Articular chondrocyte of knee joint (primary cell): ENCODE results near the gene RAB3IL1. TPM values are rescaled to one million over a fixed set of nuclear protein-coding genes. Genes with fewer than 3 reads are reported as not detected.

Source experiments
- small RNA-seq: library from RNA; depleted of rRNA; stranded (forward); fragments of <200 nt; gene quantifications from one replicate; pipeline ENCODE3, GENCODE V24; 2012
- total RNA-seq: library from RNA; depleted of rRNA; stranded (reverse); fragments of >200 nt; gene quantifications from 2 replicates; pipeline ENCODE4 v1.2.3, GENCODE V29; 2012

Gene RAB3IL1, protein sequence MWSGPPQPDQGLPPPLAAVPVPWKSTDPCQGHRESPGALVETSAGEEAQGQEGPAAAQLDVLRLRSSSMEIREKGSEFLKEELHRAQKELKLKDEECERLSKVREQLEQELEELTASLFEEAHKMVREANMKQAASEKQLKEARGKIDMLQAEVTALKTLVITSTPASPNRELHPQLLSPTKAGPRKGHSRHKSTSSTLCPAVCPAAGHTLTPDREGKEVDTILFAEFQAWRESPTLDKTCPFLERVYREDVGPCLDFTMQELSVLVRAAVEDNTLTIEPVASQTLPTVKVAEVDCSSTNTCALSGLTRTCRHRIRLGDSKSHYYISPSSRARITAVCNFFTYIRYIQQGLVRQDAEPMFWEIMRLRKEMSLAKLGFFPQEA
- total RNA-seq = 8.5 and 11.6 TPM in 2 replicates

DNA sequence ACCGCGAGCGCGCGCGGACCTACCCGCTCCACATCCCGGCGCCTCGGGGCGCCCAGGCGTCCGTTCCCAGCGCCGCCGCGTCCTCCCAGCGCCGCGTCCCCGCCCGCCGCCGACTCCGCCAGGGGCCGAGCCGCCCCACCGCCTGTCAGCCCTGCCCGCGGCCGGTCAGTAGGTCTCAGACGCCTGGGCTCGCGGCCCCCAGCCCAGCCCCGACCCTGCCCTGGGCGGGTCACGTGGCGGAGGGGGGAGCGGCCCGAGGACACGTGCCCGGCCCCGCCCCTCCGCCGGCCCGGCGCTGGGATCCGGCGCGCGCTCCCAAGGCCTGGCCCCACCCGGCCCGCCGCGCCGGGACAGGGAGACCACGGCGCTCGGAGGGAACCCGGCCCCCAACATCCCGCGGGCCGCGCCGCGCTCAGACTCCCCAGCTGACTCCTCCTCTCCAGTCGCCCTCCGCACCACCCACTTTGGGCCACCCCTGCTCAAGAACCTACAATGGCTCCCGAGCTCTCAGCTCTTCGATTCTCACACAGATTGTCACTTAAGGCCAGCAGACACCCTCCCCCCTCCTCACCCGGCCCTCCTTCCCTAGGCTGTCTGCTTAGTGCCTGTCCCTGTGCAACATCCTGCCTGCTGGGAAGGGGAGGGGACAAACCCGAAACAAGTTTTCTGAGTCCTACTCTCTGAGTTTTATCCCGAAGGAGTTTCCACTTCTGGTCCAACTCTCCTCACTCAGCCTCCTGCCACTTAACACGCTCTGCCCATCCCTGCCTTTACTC is at the start of gene RAB3IL1:
Gene RAB3IL1 (minus strand): TSS at position 233 of the 776 bp plus-strand sequence. CDS start 199 bp downstream, at position 34.

DNA sequence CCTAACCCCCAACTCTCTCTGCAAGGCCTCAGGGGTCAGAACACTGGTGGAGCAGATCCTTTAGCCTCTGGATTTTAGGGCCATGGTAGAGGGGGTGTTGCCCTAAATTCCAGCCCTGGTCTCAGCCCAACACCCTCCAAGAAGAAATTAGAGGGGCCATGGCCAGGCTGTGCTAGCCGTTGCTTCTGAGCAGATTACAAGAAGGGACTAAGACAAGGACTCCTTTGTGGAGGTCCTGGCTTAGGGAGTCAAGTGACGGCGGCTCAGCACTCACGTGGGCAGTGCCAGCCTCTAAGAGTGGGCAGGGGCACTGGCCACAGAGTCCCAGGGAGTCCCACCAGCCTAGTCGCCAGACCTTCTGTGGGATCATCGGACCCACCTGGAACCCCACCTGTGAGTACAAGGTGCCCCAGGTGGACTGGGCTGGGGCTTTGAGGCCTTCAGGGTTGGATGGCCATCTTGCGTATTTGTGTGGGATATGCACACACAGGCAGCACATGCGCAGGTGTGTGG is 32.7 kb upstream of the RAB3IL1 start, which contains the start of gene BEST1:
Gene BEST1 (plus strand): TSS at position 317 of the 513 bp plus-strand sequence. CDS start 1,456 bp downstream, outside the sequence.

DNA sequence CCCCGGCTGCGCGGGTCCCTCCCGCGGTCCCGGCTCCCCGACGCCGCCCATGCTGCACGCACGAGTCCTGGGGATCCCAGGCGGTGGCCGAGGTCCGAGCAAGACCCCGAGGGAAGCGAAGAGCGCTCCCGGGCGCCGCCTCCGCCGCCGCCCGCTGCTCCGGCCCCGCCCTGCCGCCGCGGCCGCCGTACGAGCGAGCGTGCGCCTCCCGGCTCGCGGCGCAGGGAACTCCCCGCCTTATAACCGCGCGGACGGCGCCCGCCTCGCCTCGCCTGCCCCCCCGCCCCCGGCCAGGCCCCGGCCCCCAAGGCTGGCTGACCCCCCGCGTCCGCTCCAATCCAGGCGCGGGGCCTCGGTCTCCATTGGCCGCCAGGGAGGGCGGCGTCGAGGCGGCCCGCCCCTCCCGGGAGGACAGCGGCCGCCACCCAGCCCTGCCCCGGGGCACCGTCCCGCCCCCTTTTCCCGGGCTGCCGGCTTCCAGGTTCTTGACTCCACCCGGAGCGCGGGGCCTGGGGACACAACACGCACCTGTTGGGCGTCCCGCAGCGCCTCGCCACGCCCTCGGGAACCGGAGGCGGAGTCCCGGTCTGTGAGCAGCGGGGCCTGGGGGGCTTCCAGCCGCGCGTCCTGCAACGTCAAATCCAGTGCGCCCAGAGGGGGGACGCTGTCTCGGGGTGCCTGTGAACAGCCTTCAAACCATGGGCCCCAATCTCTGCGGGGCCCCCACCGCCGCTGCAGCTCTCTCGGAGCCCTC is 25.9 kb downstream of the RAB3IL1 start, which contains the start of gene FADS3:
Gene FADS3 (minus strand): TSS at position 215 of the 754 bp plus-strand sequence. CDS start 164 bp downstream, at position 51.

Small RNAs within 50 kb of the gene (small RNA-seq; reads per million reads assigned to genes)
- not detected for gene MIR6746
- gene RNU6-1243P = not detected

Other genes with a start within 250 kb of the RAB3IL1 start
- gene DAGLA, start 237.2 kb downstream of the RAB3IL1 start, total RNA-seq = 2.4 and 2.5 TPM in 2 replicates
- gene MYRF, start 164.9 kb downstream of the RAB3IL1 start, total RNA-seq = under 0.01 and 0.22 TPM in 2 replicates
- 69.9 and 86.2 TPM in 2 replicates for gene TMEM258, start 125.0 kb downstream of the RAB3IL1 start, total RNA-seq
- gene FEN1, start 124.7 kb downstream of the RAB3IL1 start, total RNA-seq = 9.7 and 13.8 TPM in 2 replicates
- gene FADS1, start 100.6 kb downstream of the RAB3IL1 start, total RNA-seq = 51.5 and 91.2 TPM in 2 replicates
- 53.8 and 70.4 TPM in 2 replicates for gene FADS2, start 89.3 kb downstream of the RAB3IL1 start, total RNA-seq
- gene FADS3, start 26.0 kb downstream of the RAB3IL1 start, total RNA-seq = 60.9 and 75.8 TPM in 2 replicates
- 3.8 and 5.2 TPM in 2 replicates for gene BEST1, start 32.8 kb upstream of the RAB3IL1 start, total RNA-seq
- gene FTH1, start 50.1 kb upstream of the RAB3IL1 start, total RNA-seq = 1,512 and 1,689 TPM in 2 replicates
- 15.7 and 24.3 TPM in 2 replicates for gene INCENP, start 206.4 kb upstream of the RAB3IL1 start, total RNA-seq